GM13977 (cell line): Measurements from ENCODE around the gene PHLDB1.

Experiments used
- DNase-seq: peaks from one replicate; pipeline ENCODE4 v3.0.0; 2012; ENCODE audit warnings: low spot score
- in situ Hi-C: fragments of 300-500 bp; cut with MboI; formaldehyde crosslinking; loops from one replicate; pipeline ENCODE4 v1.12.0; 2022; ENCODE audit warnings: low sequenced_read_pairs, low pct_unique_long_range_greater_than_20kb, mixed read lengths, inconsistent platforms; ENCODE audit not compliant: unreplicated experiment
- TF ChIP-seq, protein P1 (sequence below): IDR thresholded peaks from 2 replicates; pipeline ENCODE4 v1.5.1; 2012; ENCODE audit warnings: mild to moderate bottlenecking, control low read depth; ENCODE audit not compliant: insufficient read depth; ENCODE audit errors: extremely low read depth, missing control alignments

The PHLDB1 gene

DNA sequence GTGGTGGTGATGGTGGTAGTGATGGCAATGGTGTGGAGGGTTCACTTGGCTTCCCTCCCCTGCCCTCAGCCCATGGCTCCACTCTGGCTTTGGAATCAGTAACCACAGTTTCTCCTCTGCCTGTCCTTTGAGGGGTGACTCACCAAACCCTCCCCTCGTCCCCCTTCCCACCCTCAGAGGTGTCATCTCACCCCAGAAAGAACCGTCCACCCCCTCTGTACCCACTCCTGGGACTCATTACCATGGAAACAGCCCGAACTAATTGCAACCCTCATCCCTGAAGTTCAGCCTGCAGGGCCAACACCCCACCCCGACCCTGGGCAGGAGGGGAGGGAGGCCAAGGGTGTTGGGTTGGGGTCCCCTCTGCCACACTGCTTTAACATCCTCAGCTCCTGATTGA is 26.6 kb downstream of the PHLDB1 start:
- in situ Hi-C loops: no loop called here
- DNase-seq: no peak
- TF ChIP-seq, protein P1, sequence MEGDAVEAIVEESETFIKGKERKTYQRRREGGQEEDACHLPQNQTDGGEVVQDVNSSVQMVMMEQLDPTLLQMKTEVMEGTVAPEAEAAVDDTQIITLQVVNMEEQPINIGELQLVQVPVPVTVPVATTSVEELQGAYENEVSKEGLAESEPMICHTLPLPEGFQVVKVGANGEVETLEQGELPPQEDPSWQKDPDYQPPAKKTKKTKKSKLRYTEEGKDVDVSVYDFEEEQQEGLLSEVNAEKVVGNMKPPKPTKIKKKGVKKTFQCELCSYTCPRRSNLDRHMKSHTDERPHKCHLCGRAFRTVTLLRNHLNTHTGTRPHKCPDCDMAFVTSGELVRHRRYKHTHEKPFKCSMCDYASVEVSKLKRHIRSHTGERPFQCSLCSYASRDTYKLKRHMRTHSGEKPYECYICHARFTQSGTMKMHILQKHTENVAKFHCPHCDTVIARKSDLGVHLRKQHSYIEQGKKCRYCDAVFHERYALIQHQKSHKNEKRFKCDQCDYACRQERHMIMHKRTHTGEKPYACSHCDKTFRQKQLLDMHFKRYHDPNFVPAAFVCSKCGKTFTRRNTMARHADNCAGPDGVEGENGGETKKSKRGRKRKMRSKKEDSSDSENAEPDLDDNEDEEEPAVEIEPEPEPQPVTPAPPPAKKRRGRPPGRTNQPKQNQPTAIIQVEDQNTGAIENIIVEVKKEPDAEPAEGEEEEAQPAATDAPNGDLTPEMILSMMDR: no peak

DNA sequence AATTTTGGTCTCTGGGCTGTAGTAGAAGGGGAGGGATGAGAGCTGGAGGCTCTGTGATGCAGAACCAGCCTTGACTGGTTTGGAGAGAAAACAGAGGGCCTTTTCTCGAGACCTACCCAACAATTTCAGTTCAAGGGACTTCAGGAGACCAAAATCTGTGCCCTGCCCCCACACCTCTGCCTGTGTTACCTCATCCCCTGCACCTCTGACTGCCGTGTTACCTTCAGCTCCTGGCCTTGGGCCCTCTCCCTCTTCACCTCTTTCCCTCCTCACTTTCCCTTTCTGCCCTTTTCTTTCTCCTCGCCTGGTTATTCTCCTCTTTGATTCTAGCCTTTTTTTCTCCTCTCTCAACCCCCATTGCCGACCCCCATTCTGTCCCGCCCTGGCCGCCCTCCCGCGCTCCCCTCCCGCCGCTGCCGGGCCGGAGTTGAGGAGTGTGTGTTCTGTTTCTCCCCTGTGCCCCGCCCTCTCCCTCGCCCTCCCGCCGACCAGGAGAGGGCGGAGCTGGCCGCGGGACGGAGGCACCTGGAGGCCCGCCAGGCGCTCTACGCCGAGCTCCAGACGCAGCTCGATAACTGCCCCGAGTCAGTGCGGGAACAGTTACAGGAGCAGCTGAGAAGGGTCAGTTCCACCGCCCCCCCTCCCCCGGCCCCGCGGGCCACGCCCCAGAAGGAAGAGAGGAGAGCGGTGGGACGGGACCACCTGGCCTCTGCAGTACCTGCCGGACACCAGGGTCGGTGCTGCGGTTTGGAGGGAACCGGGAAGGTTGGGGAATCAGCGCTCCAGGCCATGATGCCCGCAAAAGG is 27.2 kb downstream of the PHLDB1 start:
- in situ Hi-C loops: no loop called here
- TF ChIP-seq, protein P1: no peak
- DNase-seq: no peak

DNA sequence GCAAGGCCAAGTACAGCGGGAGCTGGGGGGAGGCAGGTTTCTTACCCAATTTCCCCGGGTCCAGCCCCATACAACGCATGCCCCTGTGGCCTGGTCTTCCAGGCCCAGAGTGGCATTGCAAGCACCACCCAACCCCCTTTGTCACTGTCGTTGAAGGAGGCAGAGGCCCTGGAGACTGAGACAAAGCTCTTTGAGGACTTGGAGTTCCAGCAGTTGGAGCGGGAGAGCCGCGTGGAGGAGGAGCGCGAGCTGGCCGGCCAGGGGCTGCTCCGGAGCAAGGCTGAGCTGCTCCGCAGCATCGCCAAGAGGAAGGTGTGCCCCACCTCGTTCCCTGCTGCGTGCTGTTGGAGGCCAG is 27.8 kb downstream of the PHLDB1 start:
- TF ChIP-seq, protein P1: no peak
- in situ Hi-C loops: no loop called here
- DNase-seq: no peak

DNA sequence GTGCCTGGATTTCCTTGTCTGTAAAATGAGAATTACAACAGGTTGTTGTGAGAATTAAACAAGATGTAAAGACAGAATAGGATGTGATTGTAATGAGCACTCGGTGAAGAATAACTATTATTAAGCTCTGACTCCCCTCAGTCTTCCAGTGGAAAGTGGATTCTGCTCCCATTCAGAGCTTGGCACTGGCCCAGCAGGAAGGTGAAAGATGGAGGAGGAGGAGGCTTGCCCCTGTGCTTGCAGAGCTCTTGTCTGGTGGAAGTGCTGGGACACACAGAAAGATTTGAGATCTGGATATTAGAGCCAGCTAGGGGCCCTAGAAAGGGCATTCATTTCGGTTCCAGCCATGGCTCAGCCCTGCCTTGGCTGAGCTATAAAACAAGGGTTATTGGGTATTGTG is 28.2 kb downstream of the PHLDB1 start:
- DNase-seq: no peak
- TF ChIP-seq, protein P1: no peak
- in situ Hi-C loops: no loop called here

DNA sequence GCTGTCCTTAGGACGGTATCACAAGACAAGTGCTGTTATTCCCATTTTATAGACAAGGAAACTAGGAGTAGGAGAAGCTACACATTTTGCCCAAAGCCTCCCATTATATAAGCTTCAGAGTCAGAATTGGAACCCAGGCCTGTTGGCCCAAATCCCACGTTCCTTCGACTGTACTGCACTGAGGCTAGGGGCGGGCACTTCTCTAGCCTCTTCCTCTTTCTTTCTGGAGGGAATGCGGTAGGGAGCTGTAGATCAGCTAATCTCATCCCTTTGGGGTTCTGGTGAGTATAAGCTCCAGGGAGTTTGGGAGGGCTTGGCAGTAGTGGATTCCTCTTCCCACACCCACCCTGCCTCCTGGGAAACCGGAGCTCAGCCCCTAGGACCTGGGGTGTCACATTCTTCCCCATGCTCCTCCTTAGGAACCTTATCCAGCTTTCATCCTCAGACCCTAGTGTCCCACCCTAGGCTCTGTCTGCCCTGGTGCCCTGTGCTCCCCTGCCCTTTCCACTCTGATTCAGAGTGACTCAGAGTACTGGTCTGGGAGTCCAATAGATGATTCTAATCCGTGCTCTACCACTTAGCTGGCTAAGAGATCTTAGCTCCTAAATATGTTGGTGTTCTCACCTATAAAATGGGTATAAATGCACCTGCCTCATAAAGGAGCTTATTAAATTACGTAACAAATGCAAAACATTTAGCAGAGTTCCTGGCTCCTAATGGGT is 29.3 kb downstream of the PHLDB1 start:
- no peak for DNase-seq
- in situ Hi-C loops: no loop called here
- TF ChIP-seq, protein P1: no peak

DNA sequence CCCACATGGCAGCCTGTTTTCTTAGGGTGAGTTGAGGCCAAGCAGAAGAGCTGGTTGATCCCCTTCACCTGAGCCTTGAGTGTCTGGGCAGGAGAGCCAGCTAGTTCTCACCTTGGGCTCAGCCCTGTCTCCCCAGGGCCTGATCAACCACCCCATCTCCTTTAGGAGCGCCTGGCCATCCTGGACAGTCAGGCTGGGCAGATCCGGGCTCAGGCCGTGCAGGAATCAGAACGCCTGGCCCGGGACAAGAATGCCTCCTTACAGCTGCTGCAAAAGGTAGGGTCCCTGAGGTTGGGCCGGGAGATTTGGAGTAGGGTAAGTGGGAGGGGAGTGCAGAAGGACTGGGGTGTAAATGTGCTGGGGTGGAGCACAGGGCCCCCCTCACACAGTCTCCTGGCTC is 31.3 kb downstream of the PHLDB1 start:
- DNase-seq: no peak
- TF ChIP-seq, protein P1: no peak
- in situ Hi-C loops: no loop called here
